DMS 273 (cell line): ENCODE measurements around the gene AP2S1.
"Not testable (repeated sequence)": the region's sequence is repeated elsewhere in the genome, so short reads cannot be mapped to it uniquely, and the experiment has no call there.

ENCODE experiments used
- DNase-seq: peaks from one replicate; lab custom pipeline; 2025; ENCODE audit not compliant: unreplicated experiment; lab: John Stamatoyannopoulos, UW

The AP2S1 gene

GRCh38 chr19:46868025-46868802 lies 17.6 kb upstream of the AP2S1 start:
- DNase-seq: no peak

- DNase-seq: no peak
Measured at GRCh38 chr19:46867170-46867569, 16.5 kb upstream of the AP2S1 start.

GRCh38 chr19:46866407-46867136 lies 15.9 kb upstream of the AP2S1 start:
- no peak for DNase-seq

GRCh38 chr19:46863818-46864629 lies 13.4 kb upstream of the AP2S1 start:
- DNase-seq: peak; percentile 73

- peak; percentile 37 for DNase-seq
Measured at GRCh38 chr19:46862974-46863632, 12.5 kb upstream of the AP2S1 start.

GRCh38 chr19:46862503-46862834 lies 11.8 kb upstream of the AP2S1 start:
- DNase-seq: no peak

- DNase-seq: peak; percentile 44
Measured at GRCh38 chr19:46861691-46862502, 11.3 kb upstream of the AP2S1 start.

GRCh38 chr19:46860846-46861690 lies 10.4 kb upstream of the AP2S1 start, which contains the start of gene ARHGAP35:
ARHGAP35 (plus strand) TSS chr19:46860997; CDS start chr19:46918676, 57,679 bp downstream.
- DNase-seq: peak; percentile 86

- peak; percentile 99 for DNase-seq
Measured at GRCh38 chr19:46860125-46860845, 9.6 kb upstream of the AP2S1 start.

- DNase-seq: peak; percentile 95
Measured at GRCh38 chr19:46859637-46860124, 9.0 kb upstream of the AP2S1 start.

GRCh38 chr19:46856062-46857022 lies 5.7 kb upstream of the AP2S1 start:
- DNase-seq: peak; percentile 97

- DNase-seq: not testable (repeated sequence)
Measured at GRCh38 chr19:46854698-46855097, 4.1 kb upstream of the AP2S1 start.

GRCh38 chr19:46852830-46853229 lies 2.2 kb upstream of the AP2S1 start:
- DNase-seq: no peak

GRCh38 chr19:46849610-46850009 lies 1.0 kb downstream of the AP2S1 start:
- no peak for DNase-seq

- no peak for DNase-seq
Measured at GRCh38 chr19:46848389-46848788, 2.3 kb downstream of the AP2S1 start.

- DNase-seq: no peak
Measured at GRCh38 chr19:46847528-46847927, 3.1 kb downstream of the AP2S1 start.

GRCh38 chr19:46845959-46846459 lies 4.6 kb downstream of the AP2S1 start:
- no peak for DNase-seq
